Fibroblast of skin of left biceps (primary cell): Measurements from ENCODE around the gene LAMA4.

Experiments used
- DNase-seq, 2 experiments: peaks; one replicate each; pipeline ENCODE4 v3.0.0-alpha.2; 2013; ENCODE audit warnings: low read depth in 2 of 2

LAMA4 gene

DNA sequence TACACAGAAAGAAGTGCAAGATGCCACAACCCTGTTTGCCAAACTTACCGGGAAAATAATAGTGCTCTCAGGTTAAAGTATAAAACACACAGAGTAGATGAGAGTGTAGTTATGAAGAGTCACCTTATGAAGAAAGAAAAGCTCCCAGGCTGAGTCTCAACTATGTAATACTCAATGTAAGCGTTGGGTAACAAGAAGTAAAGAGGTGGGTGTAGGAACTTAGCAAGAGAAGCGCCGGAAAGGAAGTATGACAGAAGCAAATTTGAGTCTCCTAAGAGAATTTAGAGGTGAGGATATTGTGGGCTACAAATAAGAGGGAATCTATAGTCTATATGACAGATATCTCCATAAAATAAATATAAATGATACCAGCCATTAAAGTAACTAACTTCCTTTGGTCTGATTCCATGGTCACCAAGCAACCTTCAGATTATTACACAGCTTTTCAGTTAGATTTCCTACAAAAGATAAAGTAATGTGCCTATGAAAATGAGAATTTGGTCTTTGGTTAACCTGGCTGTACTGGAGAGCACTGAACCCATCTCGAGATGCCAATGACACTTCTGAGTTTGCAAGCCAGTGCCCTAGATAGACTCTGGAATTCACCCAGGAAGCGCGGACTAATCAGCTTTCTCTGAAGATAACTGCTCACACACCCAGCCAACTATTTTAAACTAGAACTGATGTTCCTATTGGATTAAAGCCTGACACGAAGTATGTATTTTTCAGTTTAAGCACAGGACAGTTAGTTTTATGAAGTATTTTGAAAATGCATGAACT is 168.9 kb downstream of the LAMA4 start:
- DNase-seq: no peak

GRCh38 chr6:112081569-112081968 is 172.8 kb downstream of the LAMA4 start:
- DNase-seq: no peak

DNA sequence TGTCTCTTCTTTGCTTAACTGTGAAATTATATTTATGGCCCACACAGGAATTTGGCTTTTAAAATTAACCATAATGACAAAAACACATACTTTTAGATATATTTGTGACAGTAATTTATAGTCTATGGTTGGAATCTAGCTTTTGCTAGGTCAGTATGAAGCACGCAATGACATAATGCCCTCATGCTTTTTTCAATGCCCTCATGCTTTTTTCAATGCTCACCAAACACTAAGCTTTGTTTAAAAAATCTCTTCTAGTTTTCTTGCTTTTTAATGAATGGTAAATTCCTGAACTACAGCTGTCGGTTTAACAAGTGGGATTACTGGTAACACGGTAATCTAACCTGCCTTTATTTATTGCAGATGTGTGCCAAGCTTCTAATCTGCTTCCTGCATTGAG is 187.8 kb downstream of the LAMA4 start:
- no peak for DNase-seq

DNA sequence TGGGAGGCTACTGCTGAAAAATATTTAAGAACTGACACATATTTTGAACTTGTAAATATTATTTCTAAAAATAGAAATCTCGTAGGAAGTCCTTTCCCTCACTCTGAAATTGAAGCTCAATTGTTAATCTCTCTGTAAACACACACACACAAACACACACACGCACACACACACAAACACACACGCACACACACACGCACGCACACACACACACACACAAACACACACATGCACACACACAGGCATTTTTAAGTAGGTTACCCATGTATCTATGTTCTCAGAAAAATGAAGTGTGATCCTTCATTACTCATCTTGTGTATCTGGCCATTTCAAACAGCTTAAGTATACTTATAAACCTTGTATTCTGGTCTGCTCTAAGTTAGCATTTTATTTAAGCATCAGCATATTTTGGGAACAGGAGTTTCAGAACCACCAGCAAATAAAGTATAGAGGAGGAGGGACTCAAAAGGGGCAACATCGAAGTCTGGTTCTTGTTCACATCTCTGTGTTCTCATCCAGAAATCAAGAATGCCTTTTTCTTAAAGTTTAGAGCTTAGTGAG is 188.9 kb downstream of the LAMA4 start:
- no peak for DNase-seq

GRCh38 chr6:112062966-112063365 is 191.4 kb downstream of the LAMA4 start:
- DNase-seq: no peak

- no peak for DNase-seq
Observed at GRCh38 chr6:112061605-112062004, 192.8 kb downstream of the LAMA4 start.
